ENCODE results near the gene IFI27L2.

GRCh38 chr14:94144765-94145164 is 15.4 kb upstream of the IFI27L2 start:
- TF ChIP-seq CTCF (IDR thresholded peaks at IDR 0.05): no peak
- TF ChIP-seq POLR2A (IDR thresholded peaks at IDR 0.05): no peak

Measured in transverse colon (tissue), 3 donors.